Neuronal stem cell (in vitro differentiated cells): ENCODE measurements around the gene MEF2A.

Source experiments
- DNase-seq: peaks from one replicate; pipeline ENCODE4 v3.0.0-alpha.2; 2013; ENCODE audit warnings: low spot score
- H2AFZ ChIP-seq: one replicate; pipeline ENCODE4 v1.6.1; 2013; ENCODE audit warnings: mild to moderate bottlenecking, low read length, inconsistent platforms
- H2AK5ac ChIP-seq: 2 replicates; pipeline ENCODE4 v1.6.1; 2013; ENCODE audit warnings: low read depth, mild to moderate bottlenecking, inconsistent platforms, low read length, moderate library complexity, mixed read lengths
- H2BK120ac ChIP-seq: 2 replicates; pipeline ENCODE4 v1.6.1; 2013; ENCODE audit warnings: low read depth, mild to moderate bottlenecking, inconsistent platforms, low read length, moderate library complexity, mixed read lengths
- H2BK12ac ChIP-seq: one replicate; pipeline ENCODE4 v1.6.1; 2013; ENCODE audit warnings: low read length, inconsistent platforms
- H2BK15ac ChIP-seq: 2 replicates; pipeline ENCODE4 v1.6.1; 2013; ENCODE audit warnings: mild to moderate bottlenecking, low read length, inconsistent platforms, mixed read lengths
- H2BK5ac ChIP-seq: one replicate; pipeline ENCODE4 v1.6.1; 2013; ENCODE audit warnings: inconsistent platforms, mild to moderate bottlenecking, low read length, moderate library complexity
- H3K14ac ChIP-seq: one replicate; pipeline ENCODE4 v1.6.1; 2013; ENCODE audit warnings: low read length, inconsistent platforms
- H3K18ac ChIP-seq: 2 replicates; pipeline ENCODE4 v1.6.1; 2013; ENCODE audit warnings: low read length, inconsistent platforms
- H3K23ac ChIP-seq: 2 replicates; pipeline ENCODE4 v1.6.1; 2013; ENCODE audit warnings: low read depth, mild to moderate bottlenecking, mixed read lengths, low read length, inconsistent platforms; ENCODE audit not compliant: poor library complexity
- H3K27ac ChIP-seq: replicated peaks from 3 replicates; pipeline ENCODE4 v1.5.1; 2013; ENCODE audit warnings: low read length, inconsistent platforms
- H3K27me3 ChIP-seq, 3 experiments: 2 replicates each; pipeline ENCODE4 v1.6.1; 2013; ENCODE audit warnings: low read length in 3 of 3, mild to moderate bottlenecking in 2 of 3, inconsistent platforms in 1 of 3, low read depth in 1 of 3, mixed read lengths in 1 of 3, moderate library complexity in 1 of 3; ENCODE audit not compliant: control insufficient read depth in 3 of 3, insufficient read depth in 3 of 3
- H3K36me3 ChIP-seq, 2 donors: replicated peaks in 1 of 2; 2 replicates each; pipeline ENCODE4 v1.6.1; 2013; ENCODE audit warnings: low read length in 2 of 2; ENCODE audit not compliant: control insufficient read depth in 2 of 2, insufficient read depth in 2 of 2
- H3K4ac ChIP-seq: 2 replicates; pipeline ENCODE4 v1.6.1; 2013; ENCODE audit warnings: inconsistent platforms, mild to moderate bottlenecking, low read length, moderate library complexity
- H3K4me1 ChIP-seq, 2 donors: 1 replicate in 1 of 2; 2 replicates in 1 of 2; pipeline ENCODE4 v1.6.1; 2013; ENCODE audit warnings: low read length in 2 of 2, low read depth in 1 of 2; ENCODE audit not compliant: control insufficient read depth in 2 of 2, insufficient read depth in 1 of 2
- H3K4me2 ChIP-seq: one replicate; pipeline ENCODE4 v1.6.1; 2013; ENCODE audit warnings: mild to moderate bottlenecking, low read length, inconsistent platforms; ENCODE audit not compliant: insufficient read depth, poor library complexity, severe bottlenecking
- H3K4me3 ChIP-seq, 2 donors: 2 replicates each; pipeline ENCODE4 v1.5.1; 2013; ENCODE audit warnings: low read length in 2 of 2, mild to moderate bottlenecking in 2 of 2, inconsistent platforms in 1 of 2, moderate library complexity in 1 of 2
- H3K79me1 ChIP-seq: one replicate; pipeline ENCODE4 v1.6.1; 2013; ENCODE audit warnings: low read depth, mild to moderate bottlenecking, inconsistent platforms, low read length, moderate library complexity
- H3K9ac ChIP-seq: one replicate; pipeline ENCODE4 v1.6.1; 2013; ENCODE audit warnings: mild to moderate bottlenecking, low read depth, low read length, inconsistent platforms; ENCODE audit not compliant: poor library complexity
- H3K9me3 ChIP-seq, 2 donors: replicated peaks in 1 of 2; 2 replicates each; pipeline versions ENCODE3 to v1.6.1; 2013; ENCODE audit warnings: low read length in 2 of 2, mild to moderate bottlenecking in 2 of 2, inconsistent platforms in 1 of 2, low read depth in 1 of 2, mixed read lengths in 1 of 2, moderate library complexity in 1 of 2; ENCODE audit not compliant: control insufficient read depth in 2 of 2, insufficient read depth in 1 of 2
- H4K8ac ChIP-seq: one replicate; pipeline ENCODE4 v1.6.1; 2013; ENCODE audit warnings: low read depth, mild to moderate bottlenecking, inconsistent platforms, low read length, moderate library complexity
- H4K91ac ChIP-seq: one replicate; pipeline ENCODE4 v1.6.1; 2013; ENCODE audit warnings: low read length, low read depth, mild to moderate bottlenecking, inconsistent platforms; ENCODE audit not compliant: poor library complexity
- WGBS, 2 donors: extraction: QIAGEN DNeasy Blood & Tissue Kit; methylation state at CpG; one replicate each; pipeline ENCODE4 v1.1.7; 2013; ENCODE audit warnings: missing lambda C conversion rate in 2 of 2, mixed read lengths in 1 of 2; ENCODE audit not compliant: insufficient read length in 2 of 2, insufficient replicate concordance in 1 of 2; ENCODE audit errors: extremely low coverage in 2 of 2; 5-methylcytosine and 5-hydroxymethylcytosine counted together

The MEF2A gene

DNA sequence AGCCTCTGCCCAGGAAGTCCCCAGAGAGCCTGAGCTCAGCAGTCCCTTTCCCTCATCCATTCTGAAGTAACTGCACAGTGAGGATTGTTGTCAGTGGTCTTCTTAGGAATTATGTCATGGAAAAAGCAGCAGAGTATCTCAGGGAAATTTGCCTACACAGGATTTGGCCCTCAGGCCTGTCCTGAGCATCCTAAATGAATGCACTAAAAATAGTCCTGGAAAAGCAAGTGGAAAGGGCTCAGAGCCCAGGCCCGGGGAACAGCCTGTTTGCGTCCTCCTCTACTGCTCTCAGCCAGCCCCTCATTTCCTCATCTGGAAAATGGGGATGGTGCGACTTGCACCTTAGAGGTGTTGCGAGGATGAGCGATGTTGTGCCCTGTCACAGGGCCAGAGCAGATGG lies 145.8 kb downstream of the MEF2A start:
- Histone ChIP-seq H3K27ac (no peak overlapping the region), H3K18ac (no peak overlapping the region), H2AK5ac (no peak overlapping the region), H3K23ac (no peak overlapping the region), H3K9ac (no peak overlapping the region), H3K4me1 (no peaks in the 10 kb centered on the region), H3K79me1 (no peaks in the 10 kb centered on the region), H3K4me2 (no peak overlapping the region), H2BK5ac (no peak overlapping the region), H3K4ac (no peak overlapping the region), H3K36me3 (peaks cover 9 to 97% of the 10 kb centered on the region in 2 donors), H4K8ac (no peak overlapping the region), H3K9me3 (no peaks in the 10 kb centered on the region), H2BK12ac (no peak overlapping the region), H2BK120ac (no peak overlapping the region), H3K14ac (no peak overlapping the region), H3K4me3 (no peak overlapping the region), H3K27me3 (no peaks in the 10 kb centered on the region), H2BK15ac (no peak overlapping the region), H2AFZ (no peak overlapping the region), H4K91ac (no peak overlapping the region)
- no peak for DNase-seq
- WGBS, 2 donors: no CpG with 5 or more reads among the region's 5 CpGs

DNA sequence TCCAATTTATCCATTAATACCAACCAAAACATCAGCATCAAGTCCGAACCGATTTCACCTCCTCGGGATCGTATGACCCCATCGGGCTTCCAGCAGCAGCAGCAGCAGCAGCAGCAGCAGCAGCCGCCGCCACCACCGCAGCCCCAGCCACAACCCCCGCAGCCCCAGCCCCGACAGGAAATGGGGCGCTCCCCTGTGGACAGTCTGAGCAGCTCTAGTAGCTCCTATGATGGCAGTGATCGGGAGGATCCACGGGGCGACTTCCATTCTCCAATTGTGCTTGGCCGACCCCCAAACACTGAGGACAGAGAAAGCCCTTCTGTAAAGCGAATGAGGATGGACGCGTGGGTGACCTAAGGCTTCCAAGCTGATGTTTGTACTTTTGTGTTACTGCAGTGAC lies 146.6 kb downstream of the MEF2A start:
- Histone ChIP-seq H3K36me3 (peaks cover 10 to 98% of the 10 kb centered on the region in 2 donors), H3K4me1 (no peaks in the 10 kb centered on the region)
- no peak for DNase-seq

DNA sequence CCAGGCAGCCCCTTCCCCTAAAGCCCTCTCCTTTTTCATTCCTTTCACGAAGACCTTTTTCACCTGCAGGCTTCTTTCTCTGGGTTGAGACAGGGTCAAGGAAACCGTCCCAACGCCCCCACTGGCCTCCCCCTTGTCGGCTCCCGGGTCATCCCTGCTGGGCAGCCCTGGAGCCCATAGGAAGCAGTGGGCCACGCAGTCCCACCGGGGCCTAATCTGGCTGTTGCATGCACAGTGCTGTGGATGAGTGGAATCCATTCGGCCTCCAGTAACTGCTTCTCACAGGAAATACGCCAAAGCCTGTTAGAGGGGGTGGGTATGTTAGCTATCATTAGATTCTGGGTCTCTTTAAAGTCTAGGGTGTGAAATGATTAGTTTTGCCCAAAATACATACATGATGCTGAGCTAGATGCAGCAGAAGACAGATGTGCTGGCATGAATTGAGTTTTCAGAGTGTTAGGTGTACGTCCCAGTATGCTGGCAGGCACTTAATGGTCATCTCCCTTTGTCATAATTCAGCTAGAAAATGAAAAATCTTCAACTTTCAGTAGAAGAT lies 150.8 kb downstream of the MEF2A start:
- no peak overlapping the region for H2BK15ac ChIP-seq
- H2AK5ac ChIP-seq: no peak overlapping the region
- no peaks in the 10 kb centered on the region for H3K4me1 ChIP-seq
- no peak overlapping the region for H3K4me3 ChIP-seq
- H3K9me3 ChIP-seq: no peaks in the 10 kb centered on the region
- no peak overlapping the region for H3K4me2 ChIP-seq
- no peak overlapping the region for H3K23ac ChIP-seq
- H3K36me3 ChIP-seq: peaks cover 6 to 69% of the 10 kb centered on the region in 2 donors
- no peak overlapping the region for H3K14ac ChIP-seq
- no peak overlapping the region for H4K91ac ChIP-seq
- H3K18ac ChIP-seq: no peak overlapping the region
- H4K8ac ChIP-seq: no peak overlapping the region
- H3K27ac ChIP-seq: no peak overlapping the region
- no peak overlapping the region for H2BK120ac ChIP-seq
- H3K27me3 ChIP-seq: no peaks in the 10 kb centered on the region
- H2AFZ ChIP-seq: no peak overlapping the region
- DNase-seq: no peak
- peaks cover 2% of the 10 kb centered on the region for H3K79me1 ChIP-seq
- H2BK5ac ChIP-seq: no peak overlapping the region
- no peak overlapping the region for H3K4ac ChIP-seq
- no peak overlapping the region for H3K9ac ChIP-seq
- no CpG with 5 or more reads among the region's 10 CpGs for WGBS, 2 donors
- H2BK12ac ChIP-seq: no peak overlapping the region

More for the DNA sequence above, 146.6 kb downstream of the MEF2A start:
- Histone ChIP-seq H3K9me3 (no peaks in the 10 kb centered on the region), H2BK15ac (no peak overlapping the region), H3K4me2 (no peak overlapping the region), H2BK5ac (no peak overlapping the region), H3K27me3 (no peaks in the 10 kb centered on the region), H2BK12ac (no peak overlapping the region), H3K4ac (no peak overlapping the region), H3K9ac (no peak overlapping the region), H4K8ac (no peak overlapping the region), H3K4me3 (no peak overlapping the region), H2AFZ (no peak overlapping the region), H3K18ac (no peak overlapping the region), H3K27ac (no peak overlapping the region), H2BK120ac (no peak overlapping the region), H3K14ac (no peak overlapping the region), H3K23ac (no peak overlapping the region), H2AK5ac (no peak overlapping the region), H3K79me1 (no peaks in the 10 kb centered on the region), H4K91ac (no peak overlapping the region)
- no CpG with 5 or more reads among the region's 18 CpGs for WGBS, 2 donors

DNA sequence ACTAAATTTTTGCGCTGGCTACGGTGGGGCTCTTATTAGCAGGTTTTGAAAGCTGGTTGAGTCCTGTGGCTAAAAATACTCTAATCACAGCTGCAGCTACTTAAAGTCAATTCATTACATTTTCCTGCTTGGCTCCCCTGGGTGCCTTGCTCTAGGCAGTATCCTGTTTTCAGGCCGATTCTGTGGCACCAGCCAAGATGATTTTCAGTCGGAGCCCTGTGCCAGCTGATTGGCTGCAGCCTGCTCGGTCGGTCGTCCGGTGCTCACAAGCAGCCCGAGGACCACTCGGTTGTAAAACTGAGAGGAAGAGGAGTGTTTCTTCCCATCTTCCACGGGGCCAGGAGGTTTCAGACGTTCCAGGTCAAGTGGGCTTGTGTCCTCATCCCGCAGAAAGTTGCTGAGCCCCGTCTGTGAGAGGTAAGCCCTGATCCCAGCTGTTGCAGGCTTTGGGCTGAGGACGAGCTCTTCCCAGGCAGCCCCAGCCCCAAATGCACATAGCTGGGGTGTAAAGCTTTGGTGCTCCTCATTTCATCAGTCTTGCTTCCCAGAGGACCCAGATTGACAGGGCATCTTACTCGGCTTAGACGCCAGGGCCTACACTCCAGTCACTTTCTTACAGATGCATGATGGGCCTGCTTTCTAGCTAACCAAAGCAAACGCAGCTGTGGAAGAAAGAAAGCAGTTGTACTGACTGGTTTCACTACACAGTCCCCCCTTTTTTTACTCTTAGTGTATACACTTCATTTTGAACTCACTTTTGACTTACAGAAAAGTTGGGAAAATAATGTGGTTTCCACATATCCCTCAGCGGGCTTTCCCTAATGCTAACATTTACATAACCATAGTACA lies 151.6 kb downstream of the MEF2A start:
- Histone ChIP-seq H2BK120ac (no peak overlapping the region), H3K18ac (peak overlapping the region; percentile 13), H3K36me3 (peaks cover 4 to 62% of the 10 kb centered on the region in 2 donors), H2BK15ac (no peak overlapping the region), H3K4me1 (no peaks in the 10 kb centered on the region), H2BK5ac (no peak overlapping the region), H3K4me3 (no peak overlapping the region), H2AK5ac (no peak overlapping the region), H3K79me1 (peaks cover 2% of the 10 kb centered on the region), H3K4me2 (no peak overlapping the region), H3K14ac (no peak overlapping the region), H3K4ac (no peak overlapping the region), H4K8ac (no peak overlapping the region), H3K9ac (no peak overlapping the region), H3K27ac (no peak overlapping the region), H3K27me3 (no peaks in the 10 kb centered on the region), H3K23ac (peak overlapping the region; percentile 29), H3K9me3 (no peaks in the 10 kb centered on the region), H2BK12ac (no peak overlapping the region), H4K91ac (no peak overlapping the region), H2AFZ (no peak overlapping the region)
- DNase-seq: no peak
- WGBS, 2 donors: no CpG with 5 or more reads among the region's 19 CpGs
